ENCODE data around the gene VWA1.
"Not testable (repeated sequence)": the region's sequence is repeated elsewhere in the genome, so short reads cannot be mapped to it uniquely, and the experiment has no call there.

VWA1 gene

DNA sequence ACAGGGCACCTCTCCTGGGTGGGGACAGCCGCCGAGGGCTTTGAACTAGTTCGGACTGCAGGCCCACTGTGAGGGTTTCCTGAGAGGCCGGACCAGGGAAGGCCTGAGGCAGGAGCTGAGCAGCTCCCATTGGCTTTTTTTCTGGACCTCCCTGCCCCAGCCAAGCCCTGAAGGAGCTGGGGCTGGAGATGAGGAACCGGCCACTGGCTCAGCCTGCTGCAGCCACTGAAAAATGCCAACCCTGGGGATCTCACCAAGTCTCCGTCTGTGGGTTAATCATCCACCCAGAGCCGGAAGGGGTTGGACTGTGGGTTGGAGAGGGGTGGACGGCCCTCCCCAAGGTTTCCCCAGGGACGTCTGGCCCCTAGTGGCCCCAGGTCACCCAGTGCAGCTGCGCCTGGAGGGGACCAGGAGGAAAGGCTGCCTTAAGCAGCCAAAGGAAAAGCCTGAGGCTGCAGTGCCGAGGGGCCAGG, 2.5 kb downstream of the VWA1 start:
- DNase-seq = no peak

DNA sequence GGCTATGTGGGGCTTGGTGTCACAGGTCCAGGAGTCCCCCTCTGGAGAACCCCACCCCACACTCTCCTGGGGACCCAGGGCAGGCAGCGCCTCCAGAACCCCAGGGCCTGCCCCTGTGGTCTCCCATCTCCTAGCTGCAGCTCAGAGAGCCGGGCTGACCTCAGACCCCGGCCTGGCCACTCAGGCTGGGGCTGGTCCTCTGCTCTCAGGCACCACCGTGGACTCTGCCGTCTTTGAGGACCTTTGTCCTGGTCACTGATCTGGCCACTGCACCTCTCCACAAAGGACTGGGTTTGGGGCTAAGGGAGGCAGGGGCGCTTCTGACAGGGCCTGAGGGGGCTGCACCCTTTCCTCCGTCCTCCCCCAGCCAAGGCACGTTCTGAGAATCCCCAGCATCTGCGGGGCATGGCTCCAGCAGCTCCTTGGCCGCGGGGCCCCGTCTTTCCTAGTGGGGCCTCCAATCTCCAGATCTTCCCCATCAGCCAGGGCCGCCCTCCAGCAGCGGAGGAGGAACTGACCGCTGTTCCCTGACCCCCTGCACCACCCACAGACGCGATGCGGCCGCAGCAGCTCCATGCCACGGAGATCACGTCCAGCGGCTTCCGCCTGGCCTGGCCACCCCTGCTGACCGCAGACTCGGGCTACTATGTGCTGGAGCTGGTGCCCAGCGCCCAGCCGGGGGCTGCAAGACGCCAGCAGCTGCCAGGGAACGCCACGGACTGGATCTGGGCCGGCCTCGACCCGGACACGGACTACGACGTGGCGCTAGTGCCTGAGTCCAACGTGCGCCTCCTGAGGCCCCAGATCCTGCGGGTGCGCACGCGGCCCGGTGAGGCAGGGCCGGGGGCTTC, 3.3 kb downstream of the VWA1 start:
- DNase-seq = no peak

DNA sequence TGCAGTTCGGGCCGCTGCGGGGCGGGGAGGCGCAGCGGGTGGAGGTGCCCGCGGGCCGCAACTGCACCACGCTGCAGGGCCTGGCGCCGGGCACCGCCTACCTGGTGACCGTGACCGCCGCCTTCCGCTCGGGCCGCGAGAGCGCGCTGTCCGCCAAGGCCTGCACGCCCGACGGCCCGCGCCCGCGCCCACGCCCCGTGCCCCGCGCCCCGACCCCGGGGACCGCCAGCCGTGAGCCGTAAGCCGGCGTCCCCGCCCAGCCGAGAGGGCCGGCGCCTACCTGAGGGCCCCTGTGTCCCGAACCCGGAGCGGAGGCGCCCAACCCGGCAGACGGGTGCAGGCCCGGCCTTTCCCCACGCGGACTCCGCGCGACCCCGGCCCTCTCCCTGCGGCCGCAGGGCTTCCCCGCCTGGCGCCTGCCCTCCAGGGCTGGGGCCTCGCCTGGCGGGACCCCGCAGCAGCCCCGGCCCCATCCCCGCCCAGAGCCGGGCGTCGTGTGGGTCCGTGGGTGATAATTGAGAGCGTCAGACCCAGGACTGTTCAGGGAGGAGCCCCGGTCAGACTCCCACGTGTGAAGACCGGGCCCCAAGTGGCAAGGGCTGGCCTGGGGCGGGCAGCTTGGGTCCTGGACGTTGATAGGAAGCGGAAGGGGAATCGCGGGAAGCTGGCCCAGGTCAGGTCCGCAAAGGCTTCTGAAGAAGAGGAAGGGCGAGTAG, 4.2 kb downstream of the VWA1 start:
- no peak for DNase-seq

DNA sequence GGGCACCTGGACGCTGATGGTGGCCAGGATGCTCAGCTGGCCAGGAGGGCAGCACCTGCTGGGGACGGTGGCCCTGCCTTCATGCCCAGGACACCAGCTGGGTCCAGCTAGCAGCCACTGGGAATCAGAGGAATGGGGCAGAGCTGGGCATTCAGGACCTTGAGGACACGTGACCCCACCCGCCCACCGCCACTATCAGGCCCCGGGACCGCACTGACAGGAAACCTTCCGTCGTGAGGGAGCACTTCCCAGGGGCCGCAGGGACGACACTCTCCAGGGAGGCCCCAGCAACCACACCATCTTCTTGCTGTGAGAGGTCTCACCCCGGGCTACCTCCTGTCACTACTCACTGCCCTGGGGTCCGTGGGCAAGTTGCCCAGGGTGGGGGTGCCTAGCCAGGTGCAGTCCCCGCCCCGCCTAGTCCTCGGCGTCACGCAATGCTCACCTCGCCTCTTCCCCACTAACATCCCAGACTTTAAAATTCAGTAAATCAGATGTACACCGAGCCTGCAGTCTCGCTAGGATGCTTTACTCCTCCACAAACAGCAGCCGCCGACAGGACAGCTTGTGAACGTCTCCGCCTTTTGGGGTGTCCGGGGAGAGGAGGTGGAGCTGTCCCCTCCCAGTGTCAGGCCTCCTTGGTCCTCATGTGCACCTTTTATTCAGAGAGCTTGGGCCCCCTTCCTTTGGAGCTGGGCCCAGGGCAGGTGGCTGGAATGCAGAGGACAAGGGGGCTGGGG, 4.9 kb downstream of the VWA1 start:
- DNase-seq = no peak

DNA sequence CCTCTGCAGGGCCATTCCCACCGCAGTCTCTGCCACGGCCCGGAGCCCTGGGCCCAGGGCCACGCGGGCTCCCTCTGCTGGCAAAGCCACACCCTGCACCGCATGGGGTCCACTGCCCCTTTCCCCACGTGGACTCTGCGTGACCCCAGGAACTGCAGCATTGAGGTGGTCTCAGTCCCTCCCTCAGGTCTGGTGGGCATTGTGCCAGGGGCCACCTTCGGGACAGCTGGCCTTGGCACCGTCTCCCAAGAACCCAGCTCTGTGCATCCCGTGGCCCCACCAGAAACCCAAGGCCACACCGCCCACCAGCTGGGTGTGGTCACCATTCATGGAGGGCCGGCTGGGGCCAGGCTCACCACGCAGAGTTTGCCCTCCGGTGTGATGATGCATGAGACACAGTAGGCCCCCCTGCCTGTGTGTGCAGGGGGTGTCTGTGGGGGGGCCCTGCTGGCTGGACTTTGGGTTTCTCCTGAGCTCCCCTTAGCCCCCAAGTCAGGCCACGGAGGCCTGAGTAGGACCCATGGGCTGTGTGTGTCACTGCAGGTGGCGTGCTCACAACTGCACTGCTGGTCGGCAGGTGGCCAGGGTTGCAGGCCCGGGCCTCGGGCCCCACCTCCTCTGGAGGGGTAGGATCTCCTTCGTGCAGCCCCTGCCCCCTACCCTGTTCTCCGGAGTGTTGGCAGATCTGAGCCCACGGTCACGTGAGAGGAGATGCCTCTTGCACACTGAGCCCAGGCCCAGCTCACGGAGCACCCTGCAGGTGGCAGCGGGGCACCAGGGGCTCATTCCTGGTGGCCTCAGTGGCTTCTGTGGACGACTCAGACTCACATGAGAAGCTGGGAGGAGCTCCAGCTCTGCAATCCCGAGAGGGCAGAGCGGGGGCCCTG, 5.8 kb downstream of the VWA1 start:
- DNase-seq = peak in 1 of 2 experiments; percentile 60

DNA sequence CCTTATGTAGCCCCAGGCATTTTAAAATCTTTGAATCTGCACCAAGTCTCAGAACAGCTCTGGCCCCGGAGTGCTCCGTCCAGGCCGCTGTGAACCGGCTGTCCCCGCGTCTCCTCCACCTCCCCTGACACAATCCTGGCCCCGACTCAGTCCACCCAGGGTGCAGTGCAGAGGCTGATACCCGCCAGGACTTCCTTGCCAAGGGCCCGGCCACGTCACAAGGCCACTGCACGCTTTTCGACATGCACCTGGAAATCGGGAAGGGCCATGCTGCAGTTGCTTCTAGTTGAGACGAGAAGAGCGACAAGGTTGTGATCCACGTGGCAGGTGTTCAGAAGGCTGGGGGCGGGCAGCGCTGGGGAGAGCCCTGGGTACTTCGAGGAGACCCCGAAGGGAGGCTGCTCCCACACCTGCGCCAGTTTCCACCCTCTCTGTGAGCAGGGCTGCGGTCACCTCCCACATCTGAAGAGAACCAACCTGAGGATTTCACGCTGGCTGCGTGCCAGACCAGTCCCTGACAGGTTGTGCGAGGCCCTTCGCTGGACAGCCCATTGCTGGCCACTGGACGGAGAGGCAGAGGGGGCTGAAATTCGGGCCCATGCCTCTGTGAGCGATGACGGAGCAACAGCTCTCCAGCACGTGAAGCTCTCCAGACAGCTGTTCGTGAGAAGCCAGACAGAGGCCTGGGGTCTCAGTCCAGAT, 6.7 kb downstream of the VWA1 start:
- no peak for DNase-seq

DNA sequence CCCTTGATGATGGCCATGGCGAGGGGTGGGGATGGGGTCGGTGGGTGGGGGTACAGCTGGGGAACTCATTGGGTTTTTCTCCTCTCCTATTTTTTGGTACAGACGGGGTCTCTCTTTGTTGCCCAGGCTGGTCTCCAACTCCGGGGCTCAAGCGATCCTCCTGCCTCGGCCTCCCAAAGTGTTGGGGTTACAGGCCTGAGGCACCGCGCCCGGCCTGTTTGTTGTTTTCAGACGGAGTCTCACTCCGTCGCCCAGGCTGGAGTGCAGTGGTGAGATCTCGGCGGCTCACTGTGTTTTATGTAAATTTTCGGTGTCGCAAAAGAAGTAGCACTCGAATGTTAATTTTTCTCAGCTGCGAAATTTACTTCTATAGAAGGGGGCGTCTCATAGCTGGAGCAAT, 11.1 kb downstream of the VWA1 start:
- DNase-seq = not testable (repeated sequence)

DNA sequence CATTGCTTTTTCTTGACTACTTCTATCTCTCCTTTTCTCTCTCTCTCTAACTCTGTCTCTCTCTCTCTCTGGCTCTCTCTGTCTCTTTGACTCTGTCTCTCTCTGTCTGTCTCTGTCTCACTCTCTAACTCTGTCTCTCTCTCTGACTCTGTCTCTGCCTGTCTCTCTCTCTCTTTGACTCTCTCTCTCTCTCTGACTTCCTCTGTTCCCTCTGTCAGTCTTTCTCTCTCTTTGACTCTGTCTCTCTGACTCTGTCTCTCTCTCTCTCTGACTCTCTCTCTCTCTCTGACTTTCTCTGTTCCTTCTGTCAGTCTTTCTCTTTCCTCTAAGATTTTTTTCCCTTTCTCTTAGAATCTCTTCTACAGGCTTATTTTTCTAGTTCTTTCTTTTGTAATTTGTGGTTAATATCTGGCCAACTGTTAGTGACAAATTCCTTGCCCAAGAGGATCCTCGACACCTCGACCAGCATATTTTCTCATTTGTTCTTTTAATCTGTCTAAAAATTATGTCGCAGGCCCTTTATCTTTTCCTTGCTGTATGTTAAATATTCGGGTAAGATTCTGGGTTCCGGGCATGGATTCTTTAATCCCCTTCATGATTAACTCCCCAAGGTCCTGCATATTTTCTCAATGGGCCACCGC, 13.7 kb downstream of the VWA1 start, which contains the start of gene ATAD3C:
TSS of gene ATAD3C (plus strand) at position 591 of the 641 bp plus-strand sequence. CDS start 995 bp downstream, outside the sequence.
- no peak for DNase-seq

DNA sequence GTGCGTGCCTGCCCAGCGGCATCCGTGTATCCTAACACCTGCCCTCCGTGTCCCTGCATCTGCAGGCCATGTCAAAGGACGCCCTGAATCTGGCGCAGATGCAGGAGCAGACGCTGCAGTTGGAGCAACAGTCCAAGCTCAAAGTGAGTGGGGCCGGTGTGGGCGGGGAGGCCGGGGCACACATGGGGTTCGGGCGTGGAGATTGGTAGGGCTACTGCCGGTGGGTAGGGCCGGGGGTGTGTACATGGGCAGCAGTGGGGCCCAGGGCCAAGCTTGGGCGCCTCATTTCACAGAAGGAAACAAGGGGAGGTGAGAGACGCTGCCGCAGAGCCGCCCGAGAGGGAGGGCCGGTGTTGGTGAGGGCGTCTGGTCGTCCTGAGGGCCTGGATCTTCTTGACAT, 15.1 kb downstream of the VWA1 start:
- not testable (repeated sequence) for DNase-seq

DNA sequence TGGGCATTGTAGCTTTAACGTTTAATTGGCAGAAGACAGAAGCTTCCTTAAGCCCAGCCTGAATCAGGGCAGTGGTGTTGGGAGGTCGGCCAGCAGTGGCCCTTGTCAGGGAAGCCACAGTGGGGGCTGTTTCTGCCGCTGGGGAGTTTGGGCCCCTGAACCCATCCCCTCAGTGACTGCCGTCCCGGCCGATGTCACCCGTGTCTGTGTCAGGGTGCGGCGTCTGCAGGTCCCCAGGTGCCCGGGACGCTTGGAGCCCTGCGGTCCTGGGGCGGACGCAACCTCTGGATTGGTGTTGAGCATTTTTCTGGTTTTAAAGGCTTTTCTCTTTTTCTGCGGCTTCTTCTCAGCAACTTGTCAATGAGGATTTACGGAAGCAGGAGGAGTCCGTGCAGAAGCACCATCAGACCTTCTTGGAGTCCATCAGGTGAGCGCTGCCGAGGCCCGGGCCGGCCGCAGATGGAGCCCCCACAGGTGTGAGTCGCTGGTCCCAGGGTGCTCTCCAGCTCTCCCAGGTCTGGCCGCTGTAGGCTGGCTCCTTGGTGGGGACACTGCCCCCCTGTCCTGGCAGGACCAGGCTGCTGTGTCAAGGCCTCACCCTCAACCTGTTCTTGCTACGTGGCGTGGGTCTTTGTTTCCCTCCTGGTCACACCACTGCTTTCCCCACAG, 16.3 kb downstream of the VWA1 start:
- no peak for DNase-seq

DNA sequence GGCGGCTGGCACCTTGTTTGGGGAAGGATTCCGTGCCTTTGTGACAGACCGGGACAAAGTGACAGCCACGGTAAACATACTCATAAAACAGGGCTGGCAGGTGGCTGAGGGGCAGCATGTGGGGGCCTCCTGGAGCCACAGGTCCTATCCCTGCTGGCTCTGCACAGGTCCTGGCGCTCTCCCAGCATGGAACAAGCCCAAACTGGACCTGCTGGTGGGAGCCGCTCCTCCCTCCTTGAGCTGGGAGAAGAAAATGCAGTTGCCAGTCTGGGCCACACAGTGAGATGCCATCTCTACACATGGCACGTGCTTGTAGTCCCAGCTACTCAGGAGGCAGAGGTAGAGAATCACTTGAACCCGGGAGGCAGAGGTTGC, 16.9 kb downstream of the VWA1 start:
- DNase-seq = not testable (repeated sequence)

DNA sequence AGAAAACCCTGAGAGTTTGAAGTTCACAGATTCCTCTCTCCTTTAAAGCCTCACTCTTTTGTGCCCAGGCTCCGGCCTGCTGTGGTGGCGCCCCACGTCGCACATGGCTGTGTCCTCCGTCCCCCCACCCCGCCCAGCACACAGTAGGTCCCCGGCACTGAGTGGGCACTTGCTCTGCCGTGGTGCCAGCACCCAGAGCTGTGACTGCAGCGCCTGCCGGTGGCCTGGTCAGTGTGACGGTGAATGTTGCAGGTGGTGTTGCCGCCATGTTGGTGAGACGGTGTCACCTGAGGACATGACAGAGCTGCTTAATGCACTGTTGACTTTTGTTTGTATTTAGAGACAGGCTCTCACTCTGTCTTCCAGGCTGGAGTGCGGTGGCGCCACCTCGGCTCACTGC, 17.4 kb downstream of the VWA1 start:
- no peak for DNase-seq

DNA sequence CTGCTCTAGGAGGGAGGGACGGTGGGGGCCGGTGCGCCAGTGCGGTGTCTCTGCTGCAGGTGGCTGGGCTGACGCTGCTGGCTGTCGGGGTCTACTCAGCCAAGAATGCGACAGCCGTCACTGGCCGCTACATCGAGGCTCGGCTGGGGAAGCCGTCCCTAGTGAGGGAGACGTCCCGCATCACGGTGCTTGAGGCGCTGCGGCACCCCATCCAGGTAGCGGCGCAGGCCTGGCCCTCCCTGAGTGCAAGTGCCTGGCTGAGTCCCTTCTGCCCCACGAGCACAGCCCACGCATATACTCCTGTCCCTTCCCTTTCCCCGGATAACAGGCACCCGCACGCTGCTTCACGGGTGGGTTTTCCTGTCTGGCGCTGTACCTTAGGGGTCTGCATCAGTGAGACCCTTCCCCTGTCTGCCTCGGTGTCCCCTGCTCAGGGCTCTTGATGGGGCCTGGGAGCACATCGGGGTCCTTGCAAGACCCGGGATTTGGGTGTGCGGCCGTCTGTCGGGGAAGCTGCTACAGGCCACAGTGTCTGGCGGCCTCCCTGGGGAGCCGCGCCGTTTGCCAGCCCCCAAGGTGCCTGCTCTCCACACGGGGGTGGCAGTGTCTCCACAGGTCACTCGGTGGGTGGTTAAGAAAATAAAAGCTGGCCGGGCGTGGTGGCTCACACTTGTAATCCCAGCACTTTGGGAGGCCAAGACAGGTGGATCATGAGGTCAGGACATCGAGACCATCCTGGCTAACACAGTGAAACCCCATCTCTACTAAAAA, 19.0 kb downstream of the VWA1 start:
- not testable (repeated sequence) for DNase-seq

DNA sequence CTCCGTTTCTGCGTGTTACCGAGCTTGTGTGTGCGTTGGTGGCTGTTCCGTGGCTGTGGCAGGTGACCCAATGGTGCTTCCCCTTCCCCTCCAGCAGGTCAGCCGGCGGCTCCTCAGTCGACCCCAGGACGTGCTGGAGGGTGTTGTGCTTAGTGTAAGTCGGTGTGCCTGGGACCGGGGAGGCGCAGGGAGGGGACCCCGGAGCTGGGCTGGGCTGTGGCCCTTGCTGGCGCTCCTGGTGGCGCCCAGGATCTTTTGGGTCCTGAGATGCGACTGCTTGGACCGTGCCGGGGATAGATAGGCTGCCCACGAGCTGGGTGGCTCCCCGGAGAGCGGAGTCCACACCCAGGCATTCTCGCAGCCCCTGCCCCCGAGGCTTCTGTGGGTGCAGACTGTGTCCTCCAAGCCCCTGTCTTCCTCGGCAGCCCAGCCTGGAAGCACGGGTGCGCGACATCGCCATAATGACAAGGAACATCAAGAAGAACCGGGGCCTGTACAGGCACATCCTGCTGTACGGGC, 19.9 kb downstream of the VWA1 start:
- no peak for DNase-seq

DNA sequence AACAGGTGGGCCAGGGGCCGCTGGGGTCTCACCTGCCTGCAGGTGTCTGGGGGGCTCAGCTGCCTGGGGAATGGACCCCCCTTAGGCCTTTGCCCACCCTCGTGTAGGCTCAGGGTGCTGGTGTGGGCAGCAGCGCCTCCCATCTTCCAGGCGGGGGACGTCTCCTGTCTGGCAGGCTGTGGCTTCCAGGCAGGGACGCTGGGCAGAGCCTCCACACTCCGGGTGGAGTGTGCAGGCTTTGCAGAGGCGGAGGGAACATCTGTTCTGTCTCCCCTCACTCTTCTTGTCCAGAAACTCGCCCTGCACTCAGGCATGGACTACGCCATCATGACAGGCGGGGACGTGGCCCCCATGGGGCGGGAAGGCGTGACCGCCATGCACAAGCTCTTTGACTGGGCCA, 20.4 kb downstream of the VWA1 start:
- DNase-seq = not testable (repeated sequence)

DNA sequence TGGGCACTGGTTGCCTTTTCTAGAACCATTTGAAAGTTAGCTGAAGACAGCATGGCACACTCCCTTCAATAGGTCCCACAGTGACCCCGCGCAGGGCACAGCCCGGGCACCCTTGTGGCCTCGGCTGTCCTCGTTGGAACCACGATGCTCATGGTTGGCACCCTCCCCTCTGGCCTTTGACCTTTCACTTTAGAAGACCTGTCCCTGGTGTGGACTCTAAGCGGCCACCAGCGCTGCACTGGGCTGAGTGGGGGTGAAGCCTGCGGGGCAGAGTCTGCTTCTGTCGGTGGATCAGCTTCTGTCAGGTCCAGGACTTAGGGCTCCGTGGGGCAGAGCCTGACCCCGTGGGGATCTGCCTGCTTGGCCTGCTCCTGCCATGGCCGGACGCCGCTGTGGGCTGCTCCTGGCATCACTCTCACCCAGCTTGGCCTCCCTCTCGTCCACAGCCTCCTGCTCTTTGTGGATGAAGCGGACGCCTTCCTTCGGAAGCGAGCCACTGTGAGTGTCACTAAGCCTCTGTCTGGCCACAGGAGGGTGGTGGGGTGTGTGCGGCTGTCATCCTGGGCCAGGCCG, 21.3 kb downstream of the VWA1 start:
- DNase-seq = not testable (repeated sequence)

DNA sequence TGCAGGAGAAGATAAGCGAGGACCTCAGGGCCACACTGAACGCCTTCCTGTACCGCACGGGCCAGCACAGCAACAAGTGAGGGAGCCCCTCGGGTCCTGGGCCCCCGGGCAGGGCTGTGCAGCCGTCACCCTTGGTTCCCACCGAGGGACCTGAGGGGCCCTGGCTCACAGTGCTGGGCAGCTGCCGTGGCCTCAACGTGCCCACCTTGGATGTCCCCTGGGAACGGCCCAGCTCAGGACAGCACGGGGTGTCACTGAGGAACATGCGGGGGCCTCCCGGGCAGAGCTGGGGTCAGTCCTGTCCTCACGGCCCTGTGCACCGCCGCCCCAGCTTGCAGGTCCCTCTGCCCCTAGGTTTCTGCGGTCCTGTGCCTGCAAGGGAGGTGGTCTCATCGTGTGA, 23.7 kb downstream of the VWA1 start:
- not testable (repeated sequence) for DNase-seq

DNA sequence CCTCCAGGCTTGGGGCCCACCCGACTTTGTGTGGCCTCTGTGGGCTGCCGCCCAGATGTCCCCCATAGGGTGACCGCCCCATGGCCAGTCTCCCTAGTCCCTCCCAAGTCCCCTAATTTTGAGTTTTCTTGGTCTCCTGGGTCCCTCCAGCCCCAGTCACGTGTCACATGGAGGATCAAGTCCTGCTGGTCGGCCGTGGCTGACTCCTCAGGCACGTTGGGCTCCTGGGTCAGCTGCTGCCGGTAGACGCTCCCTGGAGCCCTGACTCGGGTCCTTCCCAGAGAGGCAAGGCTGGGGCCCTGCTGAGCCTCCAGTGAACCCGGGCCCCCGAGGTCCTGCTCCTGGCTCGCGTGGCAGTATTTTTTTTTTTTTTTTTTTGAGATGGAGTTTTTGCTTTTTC, 24.2 kb downstream of the VWA1 start:
- DNase-seq = not testable (repeated sequence)

DNA sequence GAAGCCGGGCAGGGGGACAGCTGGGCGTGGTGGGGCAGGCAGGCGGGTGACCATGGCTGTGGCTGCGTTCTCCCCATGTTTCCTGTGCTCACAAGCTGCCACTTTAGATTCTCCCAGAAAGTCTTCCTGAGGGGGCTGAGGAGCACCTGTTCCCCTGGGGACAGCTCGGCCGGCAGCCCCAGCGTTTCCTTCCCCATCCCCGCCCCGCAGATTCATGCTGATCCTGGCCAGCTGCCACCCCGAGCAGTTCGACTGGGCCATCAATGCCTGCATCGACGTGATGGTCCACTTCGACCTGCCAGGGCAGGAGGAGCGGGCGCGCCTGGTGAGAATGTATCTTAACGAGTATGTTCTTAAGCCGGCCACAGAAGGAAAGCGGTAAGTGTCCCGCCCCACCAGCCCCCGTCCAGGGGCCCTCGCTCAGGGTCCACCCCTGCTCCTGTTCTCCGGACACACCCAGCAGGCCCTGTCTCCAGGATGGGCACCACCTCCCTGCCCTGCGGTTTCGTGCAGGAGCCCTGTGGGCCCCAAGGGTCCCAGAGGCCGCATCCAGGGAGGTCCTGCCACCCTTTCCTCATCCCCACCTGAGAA, 25.1 kb downstream of the VWA1 start:
- DNase-seq = no peak
